NT2/D1 (cell line): ENCODE measurements around the gene EFCAB5.

Experiments used
- DNase-seq: peaks from one replicate; pipeline ENCODE4 v3.0.0-alpha.2; 2011; ENCODE audit warnings: low read depth, low spot score
- H3K27me3 ChIP-seq: 2 replicates; pipeline ENCODE4 v1.6.0; 2011; ENCODE audit warnings: mild to moderate bottlenecking; ENCODE audit not compliant: insufficient read length, insufficient read depth
- H3K36me3 ChIP-seq: 2 replicates; pipeline ENCODE4 v1.6.1; 2011; ENCODE audit warnings: mild to moderate bottlenecking, low read length, mixed read lengths; ENCODE audit not compliant: insufficient read depth, insufficient read length
- H3K4me1 ChIP-seq: 2 replicates; pipeline ENCODE4 v1.5.1; 2011; ENCODE audit not compliant: insufficient read depth, insufficient read length
- H3K4me3 ChIP-seq: 2 replicates; pipeline ENCODE4 v1.5.1; 2011; ENCODE audit warnings: low read depth; ENCODE audit not compliant: insufficient read length
- H3K9ac ChIP-seq: 2 replicates; pipeline ENCODE4 v1.6.0; 2011; ENCODE audit warnings: low read depth; ENCODE audit not compliant: insufficient read length
- H3K9me3 ChIP-seq: 2 replicates; pipeline ENCODE4 v1.5.1; 2011; ENCODE audit warnings: mild to moderate bottlenecking, low read length; ENCODE audit not compliant: insufficient read depth
- SUZ12 ChIP-seq: IDR thresholded peaks from 2 replicates; pipeline ENCODE4 v1.6.1; 2011; ENCODE audit not compliant: insufficient read length, insufficient read depth; ENCODE audit errors: extremely low read depth
- YY1 ChIP-seq: IDR thresholded peaks from 2 replicates; pipeline ENCODE4 v1.6.1; 2011; ENCODE audit not compliant: insufficient read length, insufficient read depth
- ZNF274 ChIP-seq: IDR thresholded peaks from 2 replicates; pipeline ENCODE4 v1.6.1; 2011; ENCODE audit warnings: mild to moderate bottlenecking, low read depth, low read length

EFCAB5 gene

DNA sequence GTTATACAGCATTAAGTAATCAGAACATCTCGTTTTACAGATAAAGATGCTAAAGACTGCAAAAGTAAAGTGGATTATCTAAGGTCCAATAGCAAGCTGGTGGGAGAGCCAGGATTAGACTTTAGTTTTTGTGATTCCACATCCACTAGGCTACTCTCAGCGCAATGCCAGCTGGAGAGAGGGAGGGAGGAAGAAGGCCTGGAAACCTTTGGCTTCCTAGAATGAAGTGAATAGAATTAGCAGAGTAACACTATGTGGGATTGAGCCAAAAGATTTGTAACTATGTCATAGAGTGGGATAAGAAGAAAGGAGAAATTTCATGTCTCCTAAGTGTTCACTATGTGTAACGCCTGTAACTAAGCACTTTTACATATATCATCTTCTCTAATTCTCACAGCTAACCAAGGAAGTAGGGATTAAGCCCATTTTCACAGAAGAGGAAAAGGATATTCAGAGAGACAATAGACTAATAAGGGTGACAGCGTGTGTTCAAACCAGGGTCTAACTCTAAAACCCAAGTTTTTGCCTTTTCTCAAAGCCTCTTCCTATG, 149.8 kb downstream of the EFCAB5 start:
- Histone ChIP-seq H3K9me3 (no peaks in the 10 kb centered on the region), H3K4me3 (no peak overlapping the region), H3K36me3 (no peaks in the 10 kb centered on the region), H3K9ac (no peak overlapping the region), H3K4me1 (no peaks in the 10 kb centered on the region), H3K27me3 (no peaks in the 10 kb centered on the region)
- no peak for DNase-seq
- TF ChIP-seq ZNF274, result no peak
- TF ChIP-seq SUZ12, result no peak
- TF ChIP-seq YY1, result no peak

DNA sequence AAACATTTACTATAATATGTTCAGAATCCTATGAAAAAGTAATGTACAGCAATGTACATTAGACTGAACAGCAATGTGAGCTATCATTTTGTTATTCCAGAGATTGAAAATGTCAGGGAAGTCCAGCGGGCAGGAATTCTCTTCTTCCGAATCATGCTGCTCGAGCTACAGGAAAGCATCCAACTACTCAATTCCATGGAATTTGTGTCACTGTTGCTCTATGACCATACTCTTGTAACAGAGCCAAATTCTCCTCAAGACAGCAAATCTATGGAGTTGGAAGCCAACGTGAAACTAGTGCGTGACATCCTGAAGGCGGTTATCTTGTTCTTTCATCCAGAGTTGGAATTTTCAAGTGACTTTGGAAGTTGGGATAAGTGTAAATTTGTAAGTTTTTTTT, 150.3 kb downstream of the EFCAB5 start:
- H3K4me3 ChIP-seq, result no peak overlapping the region
- no peaks in the 10 kb centered on the region for H3K4me1 ChIP-seq
- no peaks in the 10 kb centered on the region for H3K9me3 ChIP-seq
- H3K27me3 ChIP-seq, result no peaks in the 10 kb centered on the region
- H3K9ac ChIP-seq, result no peak overlapping the region
- no peak for DNase-seq
- TF ChIP-seq YY1, result no peak
- H3K36me3 ChIP-seq, result no peaks in the 10 kb centered on the region

DNA sequence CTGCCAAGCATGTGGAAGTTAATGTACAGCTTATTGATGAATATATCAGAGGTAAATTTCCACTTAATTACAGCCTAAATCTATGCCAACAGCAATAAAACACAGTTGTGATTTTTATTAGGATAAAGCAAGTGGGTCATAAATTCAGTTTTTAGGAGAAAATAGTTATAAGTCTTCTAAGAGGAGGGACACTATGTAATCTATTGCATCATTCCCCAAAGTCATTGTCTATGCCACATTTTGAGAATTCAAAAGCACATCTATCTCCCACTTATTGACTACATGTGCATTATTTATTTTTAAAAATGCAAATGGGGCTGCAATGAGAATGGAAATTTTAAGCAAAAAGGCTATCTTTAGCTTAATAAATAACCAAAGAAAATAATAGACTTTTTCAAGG, 151.5 kb downstream of the EFCAB5 start:
- Histone ChIP-seq H3K9me3 (no peaks in the 10 kb centered on the region), H3K36me3 (no peaks in the 10 kb centered on the region), H3K4me1 (no peaks in the 10 kb centered on the region), H3K9ac (no peak overlapping the region), H3K27me3 (no peaks in the 10 kb centered on the region), H3K4me3 (no peak overlapping the region)
- no peak for DNase-seq
- no peak for TF ChIP-seq YY1
- no peak for TF ChIP-seq ZNF274
- no peak for TF ChIP-seq SUZ12

DNA sequence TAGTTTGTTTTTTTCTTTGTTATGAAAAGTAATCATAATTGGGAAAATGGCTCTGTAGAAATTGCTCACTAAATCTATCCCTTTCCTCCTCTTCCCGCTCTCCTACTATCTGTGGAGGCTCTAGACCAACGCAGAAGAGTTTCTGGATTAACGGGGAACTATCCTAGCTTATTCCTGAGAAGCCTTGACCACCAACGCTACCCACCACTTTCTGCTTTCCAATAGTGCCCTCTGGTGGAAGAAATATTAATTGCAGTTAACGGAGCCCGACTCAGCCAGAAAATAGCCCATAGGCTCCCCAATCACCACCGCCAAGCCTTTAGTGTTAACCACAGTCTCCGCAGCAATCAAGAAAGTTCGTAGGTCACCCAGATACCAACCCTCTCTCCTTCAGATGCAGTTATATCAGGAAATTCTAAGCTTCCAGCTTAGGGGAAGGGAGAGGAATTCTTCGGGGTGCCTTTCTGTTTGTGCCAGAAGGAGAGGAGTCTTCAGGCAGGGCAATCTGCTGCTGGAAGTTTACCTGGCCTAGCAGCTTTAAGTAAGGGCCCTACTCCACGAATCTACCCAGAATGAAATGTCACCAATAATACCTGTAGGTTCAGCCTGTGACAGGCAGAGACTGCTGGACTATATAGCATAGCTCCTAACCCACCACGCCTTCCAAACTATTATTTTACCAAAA, 152.2 kb downstream of the EFCAB5 start:
- Histone ChIP-seq H3K36me3 (no peaks in the 10 kb centered on the region), H3K9me3 (no peaks in the 10 kb centered on the region), H3K27me3 (no peaks in the 10 kb centered on the region), H3K4me1 (no peaks in the 10 kb centered on the region), H3K4me3 (no peak overlapping the region), H3K9ac (no peak overlapping the region)
- TF ChIP-seq YY1 (no peak), SUZ12 (no peak), ZNF274 (no peak)
- DNase-seq, result peak; percentile 63

DNA sequence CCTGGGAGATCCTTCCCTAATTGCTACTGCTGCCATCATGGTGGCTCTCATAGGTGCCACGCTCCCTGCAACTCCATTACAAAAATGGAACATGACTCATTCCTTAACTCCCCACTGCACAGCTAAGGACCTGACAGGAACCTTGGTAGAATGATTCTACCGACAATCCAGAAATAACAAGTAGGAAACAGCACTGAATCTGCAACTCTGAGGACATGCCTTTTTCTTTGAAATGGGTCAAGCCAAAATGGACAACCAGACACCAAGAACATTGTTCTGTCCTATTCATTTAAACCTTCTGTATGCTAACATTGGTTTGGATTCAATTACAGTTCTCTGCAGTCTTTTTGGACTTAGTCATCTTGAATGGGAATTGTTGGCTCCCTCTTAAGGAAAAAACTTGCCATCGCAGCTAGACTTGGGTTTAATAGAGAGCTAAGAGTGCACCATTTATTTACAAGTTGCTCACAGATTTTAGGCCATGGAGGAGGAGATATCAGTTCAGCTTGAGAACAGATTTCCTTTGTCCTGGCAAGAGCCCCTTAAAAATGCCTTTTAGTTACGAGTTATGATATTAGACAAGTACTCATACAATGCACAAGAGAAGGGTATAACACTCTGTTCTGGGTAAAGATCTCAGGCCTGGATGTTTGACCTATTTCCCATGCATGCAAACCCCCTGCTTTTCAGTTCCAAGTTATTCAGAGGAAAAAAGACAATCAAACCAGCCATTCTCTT, 154.2 kb downstream of the EFCAB5 start:
- TF ChIP-seq SUZ12 (no peak), YY1 (no peak), ZNF274 (no peak)
- Histone ChIP-seq H3K36me3 (no peaks in the 10 kb centered on the region), H3K27me3 (no peaks in the 10 kb centered on the region), H3K9me3 (no peaks in the 10 kb centered on the region), H3K4me1 (no peaks in the 10 kb centered on the region), H3K4me3 (no peak overlapping the region), H3K9ac (no peak overlapping the region)
- no peak for DNase-seq

DNA sequence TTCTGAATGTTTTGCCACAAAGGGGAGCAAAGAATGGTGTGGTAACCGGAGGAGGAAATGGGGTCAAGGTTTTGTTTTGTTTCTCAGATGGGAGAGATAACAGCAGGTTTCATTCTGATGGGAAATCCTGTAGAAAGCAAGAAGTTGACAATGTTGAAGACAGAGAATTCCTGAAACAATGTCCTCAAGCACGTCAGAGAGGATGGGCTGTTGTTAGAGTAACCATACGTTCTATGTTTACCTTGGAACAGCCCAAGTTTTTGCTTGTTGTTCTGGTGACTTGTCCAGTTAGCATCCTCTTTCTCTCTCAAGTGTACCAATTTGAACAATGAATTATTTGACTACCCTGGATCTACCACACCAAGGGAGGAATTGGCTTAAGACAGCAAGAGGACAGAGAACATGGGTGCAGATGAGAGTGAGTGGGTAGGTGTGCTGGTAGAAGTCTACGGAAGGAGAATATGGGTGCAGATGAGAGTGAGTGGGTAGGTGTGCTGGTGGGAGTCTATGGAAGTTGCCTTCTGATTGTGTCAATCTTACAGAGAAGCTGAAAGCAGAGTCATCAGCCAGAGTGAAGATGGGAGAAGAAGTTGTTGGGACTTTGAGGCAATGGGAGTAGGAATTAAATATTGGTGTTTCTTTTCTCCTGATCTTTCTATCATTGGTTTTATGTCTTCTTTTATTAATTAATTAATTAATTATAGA, 160.4 kb downstream of the EFCAB5 start:
- H3K36me3 ChIP-seq, result no peaks in the 10 kb centered on the region
- H3K9me3 ChIP-seq, result no peaks in the 10 kb centered on the region
- TF ChIP-seq SUZ12 (no peak), YY1 (no peak), ZNF274 (no peak)
- DNase-seq, result no peak
- no peak overlapping the region for H3K9ac ChIP-seq
- no peaks in the 10 kb centered on the region for H3K27me3 ChIP-seq
- no peaks in the 10 kb centered on the region for H3K4me1 ChIP-seq
- no peak overlapping the region for H3K4me3 ChIP-seq

DNA sequence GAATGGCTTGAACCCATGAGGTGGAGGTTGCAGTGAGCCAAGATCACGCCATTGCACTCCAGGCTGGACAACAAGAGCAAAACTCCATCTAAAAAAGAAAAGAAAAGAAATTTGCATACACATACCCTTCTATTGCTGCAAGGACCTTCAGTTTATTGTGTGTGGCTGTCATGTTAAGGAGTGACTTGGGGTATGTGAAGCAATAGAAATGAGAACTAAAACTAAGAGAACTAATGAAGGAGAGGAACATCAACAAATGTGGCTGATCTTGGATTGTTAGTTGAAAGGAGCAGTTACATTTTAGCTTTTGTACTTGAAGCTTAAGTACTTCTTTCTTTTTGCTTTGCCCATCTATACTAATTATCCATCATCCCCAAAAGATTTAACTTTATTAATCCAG, 162.5 kb downstream of the EFCAB5 start:
- DNase-seq, result no peak
- H3K4me1 ChIP-seq, result no peaks in the 10 kb centered on the region
- no peak overlapping the region for H3K9ac ChIP-seq
- no peaks in the 10 kb centered on the region for H3K9me3 ChIP-seq
- H3K27me3 ChIP-seq, result no peaks in the 10 kb centered on the region
- no peaks in the 10 kb centered on the region for H3K36me3 ChIP-seq
- no peak for TF ChIP-seq ZNF274
- H3K4me3 ChIP-seq, result no peak overlapping the region
